22Rv1 (cell line): Measurements from ENCODE around the gene DACH1.

Source experiments
- ZFX ChIP-seq: fragments of 450-650 bp; IDR thresholded peaks from 2 replicates; pipeline ENCODE4 v1.6.1; 2017; ENCODE audit warnings: antibody characterized with exemption, borderline replicate concordance
- TF ChIP-seq, protein P1 (sequence below): fragments of 450-650 bp; IDR thresholded peaks from 2 replicates; pipeline ENCODE4 v1.5.1; 2017; ENCODE audit warnings: mild to moderate bottlenecking

DNA sequence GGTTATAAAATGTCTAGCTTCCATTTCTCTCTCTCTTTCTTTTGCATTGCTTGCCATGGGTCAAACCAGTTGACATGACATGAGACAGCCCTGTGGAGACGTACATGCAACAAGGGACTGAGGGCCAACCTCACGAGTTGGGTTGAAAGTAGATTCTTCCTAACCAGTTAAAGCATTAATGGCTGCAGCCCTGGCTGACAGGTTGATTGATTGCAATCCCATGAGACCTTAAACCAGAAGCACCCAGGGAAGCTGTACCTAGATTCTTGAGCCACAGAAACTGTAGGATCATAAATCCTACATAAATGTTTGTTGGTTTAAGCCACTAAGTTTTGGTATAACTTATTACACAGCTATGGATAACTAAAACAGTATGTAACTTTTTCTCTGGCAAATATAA is 373.8 kb downstream of the DACH1 start:
- TF ChIP-seq, protein P1, sequence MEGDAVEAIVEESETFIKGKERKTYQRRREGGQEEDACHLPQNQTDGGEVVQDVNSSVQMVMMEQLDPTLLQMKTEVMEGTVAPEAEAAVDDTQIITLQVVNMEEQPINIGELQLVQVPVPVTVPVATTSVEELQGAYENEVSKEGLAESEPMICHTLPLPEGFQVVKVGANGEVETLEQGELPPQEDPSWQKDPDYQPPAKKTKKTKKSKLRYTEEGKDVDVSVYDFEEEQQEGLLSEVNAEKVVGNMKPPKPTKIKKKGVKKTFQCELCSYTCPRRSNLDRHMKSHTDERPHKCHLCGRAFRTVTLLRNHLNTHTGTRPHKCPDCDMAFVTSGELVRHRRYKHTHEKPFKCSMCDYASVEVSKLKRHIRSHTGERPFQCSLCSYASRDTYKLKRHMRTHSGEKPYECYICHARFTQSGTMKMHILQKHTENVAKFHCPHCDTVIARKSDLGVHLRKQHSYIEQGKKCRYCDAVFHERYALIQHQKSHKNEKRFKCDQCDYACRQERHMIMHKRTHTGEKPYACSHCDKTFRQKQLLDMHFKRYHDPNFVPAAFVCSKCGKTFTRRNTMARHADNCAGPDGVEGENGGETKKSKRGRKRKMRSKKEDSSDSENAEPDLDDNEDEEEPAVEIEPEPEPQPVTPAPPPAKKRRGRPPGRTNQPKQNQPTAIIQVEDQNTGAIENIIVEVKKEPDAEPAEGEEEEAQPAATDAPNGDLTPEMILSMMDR = no peak
- TF ChIP-seq ZFX = no peak
